ENCODE data around the gene ZNF688. TPM values are rescaled to one million over a fixed set of nuclear protein-coding genes. Genes with fewer than 3 reads are reported as not detected.

The ZNF688 gene
- total RNA-seq, 1 experiment from 2014 or later = 5.5 TPM

DNA sequence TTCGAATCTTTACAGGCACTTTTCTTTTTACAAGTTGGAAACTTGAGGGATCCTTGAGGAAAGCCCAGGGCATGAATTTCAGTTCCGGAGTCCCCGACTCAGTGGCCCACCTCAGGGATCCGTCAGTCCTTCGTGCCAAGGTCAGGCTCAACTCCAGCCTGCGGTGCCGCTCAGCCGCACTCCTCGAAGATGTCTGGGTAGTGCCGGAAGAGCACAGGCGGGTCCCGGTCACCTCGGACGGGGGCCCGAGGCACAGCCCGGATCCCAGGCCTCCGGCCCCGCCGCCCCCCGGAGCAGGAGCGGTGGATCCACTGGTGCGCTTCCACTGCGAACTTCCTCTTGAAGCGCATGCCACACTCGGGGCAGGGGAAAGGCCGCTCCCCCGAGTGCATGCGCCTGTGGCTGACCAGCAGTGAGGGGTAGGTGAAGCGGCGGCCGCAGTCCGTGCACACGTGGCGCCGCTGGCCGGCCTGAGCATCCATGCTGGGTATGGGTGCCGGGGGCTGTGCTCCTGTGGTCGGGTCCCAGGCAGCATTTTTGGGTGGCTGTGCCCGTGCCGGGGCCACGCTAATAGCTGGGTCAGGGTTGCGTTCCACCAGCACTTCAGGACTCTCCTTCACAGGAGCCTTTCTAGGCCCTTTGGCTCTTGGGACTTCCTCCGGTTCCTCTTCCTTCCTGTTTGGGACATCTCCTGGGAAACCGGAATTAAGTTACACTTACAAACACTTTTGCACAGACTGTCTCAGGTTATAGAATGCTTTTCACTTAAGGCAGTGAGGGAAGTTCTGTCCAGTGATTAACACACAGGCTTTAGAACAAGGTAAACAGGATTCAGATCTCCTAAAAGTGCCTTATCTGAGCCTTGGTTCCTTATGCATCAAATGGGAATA lies 1.5 kb downstream of the ZNF688 start:
- H2AFZ ChIP-seq (ENCODE audit: low read length) = no peak overlapping the region
- ChIA-PET POLR2A (ENCODE audit: unreplicated experiment) (no interaction called here), CTCF (no interaction called here)
- H3K27me3 ChIP-seq (ENCODE audit: low read length) = no peaks in the 10 kb centered on the region
- H3K9me2 ChIP-seq (replicated peaks; ENCODE audit: low read length) = no peaks in the 10 kb centered on the region
- no peak overlapping the region for H3K9ac ChIP-seq (ENCODE audit: low read length)
- H3K4me2 ChIP-seq (ENCODE audit: low read length) = no peak overlapping the region
- no peak for TF ChIP-seq EZH2 (IDR thresholded peaks at IDR 0.05; ENCODE audit: low read length, unreplicated experiment)
- TF ChIP-seq EZH2phosphoT487 (IDR thresholded peaks at IDR 0.05; ENCODE audit: borderline replicate concordance, low read length) = no peak
- no peaks in the 10 kb centered on the region for H4K20me1 ChIP-seq (ENCODE audit: low read length)
- peaks cover 7% of the 10 kb centered on the region; the same call in 1 of the 2 replicates for H3K79me2 ChIP-seq (ENCODE audit: low read length)
- ATAC-seq = no peak
- H3K9me3 ChIP-seq (ENCODE audit: low read length) = no peaks in the 10 kb centered on the region
- no peaks in the 10 kb centered on the region for H3K36me3 ChIP-seq (ENCODE audit: low read depth, low read length)
- no TSS peak for BruUV-seq (replicated peaks)
- DNase-seq = no peak
- no peak overlapping the region for H3K27ac ChIP-seq (ENCODE audit: low read length)
- no peaks in the 10 kb centered on the region for H3F3A ChIP-seq (ENCODE audit: low read length, unreplicated experiment)
- H3K4me3 ChIP-seq (ENCODE audit: low read length) = no peak overlapping the region
- intact Hi-C loops (cut with micrococcal nuclease) = loop anchor here (10.0 kb wide), 1 partner anchor 65 kb away; no protein-coding TSS in a partner anchor
- H3K4me1 ChIP-seq (ENCODE audit: insufficient read depth, low read length) = peaks cover 34% of the 10 kb centered on the region

DNA sequence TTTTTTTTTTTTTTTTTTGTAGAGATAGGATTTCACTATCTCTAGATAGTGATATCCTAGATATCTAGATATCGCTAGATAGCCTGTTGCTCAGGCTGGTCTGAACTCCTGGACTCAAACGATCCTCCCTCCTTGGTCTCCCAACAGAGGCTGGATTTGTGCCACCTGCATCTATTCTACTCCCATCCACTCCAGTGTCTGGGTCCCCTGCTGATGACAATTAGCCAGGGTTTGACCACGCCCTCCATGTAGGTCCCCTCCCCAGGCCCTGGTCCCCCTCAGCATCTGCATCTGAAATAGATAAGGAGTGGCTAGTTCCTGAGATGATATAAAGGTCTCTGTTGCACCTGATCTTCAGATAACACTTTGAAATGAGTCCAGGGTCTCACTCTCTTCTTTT lies 2.2 kb downstream of the ZNF688 start:
- Histone ChIP-seq H3K9me3 (ENCODE audit: low read length) (no peaks in the 10 kb centered on the region), H3K36me3 (ENCODE audit: low read depth, low read length) (no peaks in the 10 kb centered on the region), H2AFZ (ENCODE audit: low read length) (no peak overlapping the region), H3K4me3 (ENCODE audit: low read length) (no peak overlapping the region), H3F3A (ENCODE audit: low read length, unreplicated experiment) (no peaks in the 10 kb centered on the region), H3K4me1 (ENCODE audit: insufficient read depth, low read length) (peaks cover 34% of the 10 kb centered on the region), H3K27me3 (ENCODE audit: low read length) (no peaks in the 10 kb centered on the region), H3K9ac (ENCODE audit: low read length) (peak overlapping the region; percentile 47; the same call in 1 of the 2 replicates), H3K9me2 (replicated peaks; ENCODE audit: low read length) (no peaks in the 10 kb centered on the region), H3K4me2 (ENCODE audit: low read length) (no peak overlapping the region), H3K27ac (ENCODE audit: low read length) (peak overlapping the region; percentile 96), H3K79me2 (ENCODE audit: low read length) (peaks cover 7% of the 10 kb centered on the region; the same call in 1 of the 2 replicates), H4K20me1 (ENCODE audit: low read length) (no peaks in the 10 kb centered on the region)
- no TSS peak for BruUV-seq (replicated peaks)
- POLR2A ChIA-PET (ENCODE audit: unreplicated experiment) = no interaction called here
- DNase-seq (no peak), ATAC-seq (no peak)
- TF ChIP-seq EZH2phosphoT487 (IDR thresholded peaks at IDR 0.05; ENCODE audit: borderline replicate concordance, low read length) (no peak), EZH2 (IDR thresholded peaks at IDR 0.05; ENCODE audit: low read length, unreplicated experiment) (no peak)
- TF ChIP-seq, protein P1, sequence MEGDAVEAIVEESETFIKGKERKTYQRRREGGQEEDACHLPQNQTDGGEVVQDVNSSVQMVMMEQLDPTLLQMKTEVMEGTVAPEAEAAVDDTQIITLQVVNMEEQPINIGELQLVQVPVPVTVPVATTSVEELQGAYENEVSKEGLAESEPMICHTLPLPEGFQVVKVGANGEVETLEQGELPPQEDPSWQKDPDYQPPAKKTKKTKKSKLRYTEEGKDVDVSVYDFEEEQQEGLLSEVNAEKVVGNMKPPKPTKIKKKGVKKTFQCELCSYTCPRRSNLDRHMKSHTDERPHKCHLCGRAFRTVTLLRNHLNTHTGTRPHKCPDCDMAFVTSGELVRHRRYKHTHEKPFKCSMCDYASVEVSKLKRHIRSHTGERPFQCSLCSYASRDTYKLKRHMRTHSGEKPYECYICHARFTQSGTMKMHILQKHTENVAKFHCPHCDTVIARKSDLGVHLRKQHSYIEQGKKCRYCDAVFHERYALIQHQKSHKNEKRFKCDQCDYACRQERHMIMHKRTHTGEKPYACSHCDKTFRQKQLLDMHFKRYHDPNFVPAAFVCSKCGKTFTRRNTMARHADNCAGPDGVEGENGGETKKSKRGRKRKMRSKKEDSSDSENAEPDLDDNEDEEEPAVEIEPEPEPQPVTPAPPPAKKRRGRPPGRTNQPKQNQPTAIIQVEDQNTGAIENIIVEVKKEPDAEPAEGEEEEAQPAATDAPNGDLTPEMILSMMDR (conservative IDR thresholded peaks at IDR 0.05; ENCODE audit: low read depth, low read length) = no peak
- CTCF ChIA-PET = no interaction called here
- intact Hi-C loops (cut with micrococcal nuclease) = no loop called here

DNA sequence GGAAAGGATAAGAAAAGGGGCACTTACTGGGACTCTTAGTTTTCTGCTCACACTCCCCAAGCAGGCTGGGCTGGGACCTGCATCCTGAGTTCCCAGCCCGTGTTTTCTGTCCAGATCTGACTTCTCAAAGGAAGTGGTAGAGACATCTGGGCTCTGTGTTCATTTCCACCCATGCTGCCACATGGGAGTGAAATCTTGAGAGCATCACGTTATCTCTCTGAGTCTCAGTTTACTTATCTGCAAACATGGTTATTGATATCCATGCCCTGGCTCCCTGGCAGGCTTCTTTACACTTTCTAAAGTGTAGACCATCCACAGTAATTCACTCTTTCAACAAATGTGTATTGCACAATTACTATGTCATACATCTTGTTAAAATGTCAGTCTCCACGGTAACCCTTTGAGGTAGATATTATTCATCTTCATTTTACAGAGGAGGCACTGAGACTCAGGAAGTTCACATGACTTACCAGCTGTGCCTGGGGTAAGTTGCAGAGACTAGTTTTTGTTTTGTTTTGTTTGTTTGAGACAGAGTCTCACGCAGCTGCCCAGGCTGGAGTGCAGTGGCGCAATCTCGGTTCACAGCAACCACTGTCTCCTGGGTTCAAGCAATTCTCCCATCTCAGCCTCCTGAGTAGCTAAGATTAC lies 3.4 kb downstream of the ZNF688 start:
- intact Hi-C loops (cut with micrococcal nuclease) = no loop called here
- POLR2A ChIA-PET (ENCODE audit: unreplicated experiment) = interaction anchor here (1.0 kb wide), 1 partner anchor 10 kb away, joined by 5 read pairs; the partner anchor contains the start of gene ZNF764
- H3K4me1 ChIP-seq (ENCODE audit: insufficient read depth, low read length) = peaks cover 34% of the 10 kb centered on the region
- no peak overlapping the region for H2AFZ ChIP-seq (ENCODE audit: low read length)
- CTCF ChIA-PET = no interaction called here
- no peak overlapping the region for H3K4me3 ChIP-seq (ENCODE audit: low read length)
- H3K36me3 ChIP-seq (ENCODE audit: low read depth, low read length) = no peaks in the 10 kb centered on the region
- no TSS peak for BruUV-seq (replicated peaks)
- peak overlapping the region; percentile 60 for H3K4me2 ChIP-seq (ENCODE audit: low read length)
- no peaks in the 10 kb centered on the region for H3K27me3 ChIP-seq (ENCODE audit: low read length)
- peak overlapping the region; percentile 76 for H3K9ac ChIP-seq (ENCODE audit: low read length)
- no peak for TF ChIP-seq EZH2 (IDR thresholded peaks at IDR 0.05; ENCODE audit: low read length, unreplicated experiment)
- TF ChIP-seq, protein P1 (conservative IDR thresholded peaks at IDR 0.05; ENCODE audit: low read depth, low read length) = no peak
- TF ChIP-seq EZH2phosphoT487 (IDR thresholded peaks at IDR 0.05; ENCODE audit: borderline replicate concordance, low read length) = no peak
- H3F3A ChIP-seq (ENCODE audit: low read length, unreplicated experiment) = no peaks in the 10 kb centered on the region
- H3K9me3 ChIP-seq (ENCODE audit: low read length) = no peaks in the 10 kb centered on the region
- peak; percentile 87 for DNase-seq
- H3K27ac ChIP-seq (ENCODE audit: low read length) = peak overlapping the region; percentile 96
- peak; percentile 39 for ATAC-seq
- no peaks in the 10 kb centered on the region for H4K20me1 ChIP-seq (ENCODE audit: low read length)
- H3K9me2 ChIP-seq (replicated peaks; ENCODE audit: low read length) = no peaks in the 10 kb centered on the region
- H3K79me2 ChIP-seq (ENCODE audit: low read length) = peaks cover 7% of the 10 kb centered on the region; the same call in 1 of the 2 replicates
